Left kidney (tissue), 2 donors: Measurements from ENCODE around the gene BLTP1. TPM values are rescaled to one million over a fixed set of nuclear protein-coding genes. Genes with fewer than 3 reads are reported as not detected.

Experiments used
- DNase-seq: peaks from one replicate; pipeline ENCODE4 v3.0.0-alpha.2; 2013
- polyA plus RNA-seq: library from polyadenylated mRNA; unstranded; fragments of 120-200 nt; gene quantifications from one replicate; pipeline ENCODE4 v1.2.1, GENCODE V29; 2013; ENCODE audit not compliant: insufficient read length

BLTP1 gene
- polyA plus RNA-seq, 1 donor: 102 TPM

DNA sequence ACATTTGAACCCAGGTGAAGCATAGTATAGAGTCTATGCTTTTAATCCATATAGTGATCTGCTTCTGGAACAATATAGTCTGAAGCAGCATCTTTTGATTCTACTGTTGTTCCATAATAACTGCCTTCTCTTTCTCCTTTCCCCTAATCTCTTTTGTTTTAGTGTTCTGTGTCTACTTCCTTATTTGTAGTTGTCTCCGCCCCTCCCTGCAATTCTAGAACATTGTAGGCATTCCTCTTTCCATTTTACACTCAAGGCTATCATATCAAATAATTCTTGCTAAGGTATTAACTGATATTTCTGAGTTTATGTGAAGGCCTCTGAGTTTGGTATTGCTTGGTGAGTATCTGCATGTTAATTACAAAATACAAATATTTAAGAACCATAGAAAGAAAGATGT lies 11.6 kb downstream of the BLTP1 start:
- no peak for DNase-seq

DNA sequence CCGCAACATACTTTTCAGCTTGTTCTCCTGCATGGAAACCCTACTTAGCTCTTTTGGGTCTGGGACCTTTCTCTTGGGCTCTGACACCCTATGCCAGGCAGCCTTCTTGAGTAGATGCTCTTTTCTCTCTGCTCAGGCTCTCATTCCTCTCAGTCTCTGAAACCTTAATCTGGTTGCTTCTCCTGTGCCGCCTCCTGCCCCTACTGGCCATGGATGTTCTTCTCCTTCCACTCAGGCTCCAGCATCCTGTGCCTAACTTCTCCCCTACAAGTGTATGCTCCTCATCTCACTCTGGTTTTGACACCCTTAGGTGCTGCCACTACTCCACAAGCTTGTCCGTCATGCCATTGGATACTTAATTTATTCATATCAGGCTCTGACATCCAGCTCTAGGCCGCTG lies 15.2 kb downstream of the BLTP1 start:
- DNase-seq: no peak

DNA sequence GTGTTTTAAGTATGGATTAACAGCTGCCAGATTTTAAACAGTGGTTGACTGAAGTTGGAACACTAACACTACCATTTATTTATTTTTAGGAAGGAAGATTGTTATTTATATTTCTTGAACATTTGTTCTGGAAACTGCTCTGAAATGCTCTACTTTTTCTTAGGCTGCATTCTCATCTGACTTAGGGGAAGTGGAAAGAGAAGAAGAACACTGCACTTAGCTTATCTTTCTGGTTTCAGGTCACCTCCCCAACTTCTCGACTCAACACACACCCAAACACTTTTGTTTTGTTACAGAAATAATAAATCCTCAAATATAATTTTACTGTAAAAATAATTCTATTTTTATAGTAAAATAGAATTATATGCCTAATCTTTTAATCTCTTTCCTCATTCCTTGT lies 18.6 kb downstream of the BLTP1 start:
- no peak for DNase-seq

DNA sequence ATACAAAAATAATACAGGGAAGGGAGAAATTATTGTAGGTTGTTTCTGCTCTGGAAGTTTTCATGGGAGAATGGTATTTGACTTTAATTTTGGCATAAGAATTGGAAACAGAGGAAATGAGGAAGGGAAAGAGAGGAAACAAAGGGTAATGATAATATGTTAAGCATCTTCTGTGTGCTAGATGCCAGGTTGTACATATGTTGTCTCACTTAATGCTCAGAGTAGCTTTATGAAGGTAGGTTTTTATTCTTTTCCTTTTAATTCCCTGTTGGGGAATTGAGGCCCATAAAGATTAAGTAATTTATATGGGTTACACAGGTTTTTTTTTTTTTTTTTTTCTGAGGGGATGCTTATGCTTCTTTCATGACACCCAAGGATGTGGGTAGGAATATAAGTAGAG lies 19.2 kb downstream of the BLTP1 start:
- DNase-seq: no peak

DNA sequence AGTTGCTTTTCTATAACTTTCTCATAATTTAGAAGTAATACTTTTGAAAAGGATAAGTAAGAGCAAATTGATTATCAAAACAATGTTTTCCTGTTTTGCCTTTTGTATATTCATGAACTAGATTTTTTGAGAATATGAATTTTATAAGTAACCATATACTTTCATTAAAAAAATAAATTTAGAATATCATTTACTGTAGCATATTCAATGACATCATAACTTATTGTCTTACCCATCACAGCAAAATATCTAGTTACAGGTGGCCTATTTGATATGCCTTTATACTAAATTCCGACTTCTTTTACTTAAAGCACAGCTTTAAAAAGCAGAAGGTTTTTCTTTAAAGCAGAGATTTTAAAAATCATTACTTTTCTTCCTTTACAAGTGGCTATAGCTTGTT lies 20.1 kb downstream of the BLTP1 start:
- no peak for DNase-seq

DNA sequence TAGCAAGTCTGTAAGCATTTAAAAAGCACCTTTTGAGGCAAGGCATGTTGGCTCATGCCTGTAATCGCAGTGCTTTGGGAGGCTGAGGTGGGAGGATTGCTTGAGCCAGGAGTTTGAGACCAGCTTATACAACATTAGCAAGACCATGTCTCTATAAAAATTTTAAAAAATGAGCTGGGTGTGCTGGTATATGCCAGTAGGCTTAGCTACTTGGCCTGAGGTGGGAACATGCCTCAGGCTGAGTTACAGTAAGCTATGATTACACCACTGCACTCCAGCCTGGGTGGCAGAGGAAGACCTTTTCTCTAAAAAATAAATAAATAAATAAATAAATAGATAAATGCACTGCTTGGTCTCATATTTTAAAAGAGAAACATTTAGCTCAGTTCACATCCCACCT lies 26.8 kb downstream of the BLTP1 start:
- DNase-seq: no peak

DNA sequence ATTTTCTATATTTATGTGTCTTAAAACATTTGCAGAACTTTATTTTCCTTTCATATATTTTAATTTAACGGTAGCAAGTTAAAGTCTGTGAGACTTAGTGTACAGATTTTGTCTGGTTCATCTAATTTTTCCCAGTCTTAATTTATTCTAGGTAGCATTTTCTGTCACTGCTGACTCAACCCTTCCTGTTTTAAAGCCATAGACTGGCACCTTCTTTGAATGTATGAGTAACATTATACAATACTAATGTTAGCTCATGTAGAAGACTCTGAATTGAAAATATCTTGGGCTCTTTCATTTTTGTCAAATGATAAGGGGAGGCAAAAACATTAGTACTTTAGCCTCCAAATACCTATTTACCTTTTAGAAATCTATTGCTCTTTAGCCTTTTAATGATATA lies 43.6 kb downstream of the BLTP1 start:
- DNase-seq: no peak

Other genes starting within 250 kb of the BLTP1 start
- 2.2 TPM for gene TRPC3, start 200.3 kb upstream of the BLTP1 start, polyA plus RNA-seq
- not detected for gene ADAD1, start 226.7 kb downstream of the BLTP1 start, polyA plus RNA-seq